Measurements from ENCODE around the gene BCO1.
A peak's percentile ranks its signal among the peaks of the same experiment; 100 is the strongest.

The BCO1 gene

GRCh38 chr16:81237282-81237681 is 1.2 kb upstream of the BCO1 start:
- DNase-seq = no peak

GRCh38 chr16:81237942-81238295 is 570 bp upstream of the BCO1 start:
- DNase-seq = no peak

GRCh38 chr16:81239367-81240121 is 1.1 kb downstream of the BCO1 start:
- no peak for DNase-seq

- DNase-seq = no peak
These were observed 3.2 kb downstream of the BCO1 start for GRCh38 chr16:81241706-81242105.

GRCh38 chr16:81242977-81243618 is 4.6 kb downstream of the BCO1 start:
- DNase-seq = no peak

GRCh38 chr16:81243942-81244341 is 5.5 kb downstream of the BCO1 start:
- DNase-seq = no peak

GRCh38 chr16:81251871-81252270 is 13.4 kb downstream of the BCO1 start:
- DNase-seq = no peak

- no peak for DNase-seq
These were observed 14.7 kb downstream of the BCO1 start for GRCh38 chr16:81253141-81253540.

- no peak for DNase-seq
These were observed 16.5 kb downstream of the BCO1 start for GRCh38 chr16:81254922-81255526.

GRCh38 chr16:81259916-81260315 is 21.4 kb downstream of the BCO1 start:
- DNase-seq = no peak

- peak; percentile 55 for DNase-seq
These were observed 22.7 kb downstream of the BCO1 start for GRCh38 chr16:81261049-81261648.

GRCh38 chr16:81263470-81264220 is 25.2 kb downstream of the BCO1 start:
- no peak for DNase-seq

- DNase-seq = no peak
These were observed 25.9 kb downstream of the BCO1 start for GRCh38 chr16:81264386-81264785.

GRCh38 chr16:81265052-81265451 is 26.6 kb downstream of the BCO1 start:
- no peak for DNase-seq

GRCh38 chr16:81265658-81266451 is 27.4 kb downstream of the BCO1 start:
- no peak for DNase-seq

GRCh38 chr16:81266680-81267095 is 28.2 kb downstream of the BCO1 start:
- no peak for DNase-seq

GRCh38 chr16:81268509-81268908 is 30.0 kb downstream of the BCO1 start:
- no peak for DNase-seq

- DNase-seq = no peak
These were observed 34.9 kb downstream of the BCO1 start for GRCh38 chr16:81273223-81273950.

- DNase-seq = no peak
These were observed 36.6 kb downstream of the BCO1 start for GRCh38 chr16:81275064-81275532.

GRCh38 chr16:81275795-81276194 is 37.3 kb downstream of the BCO1 start:
- DNase-seq = no peak

- DNase-seq = no peak
These were observed 37.8 kb downstream of the BCO1 start for GRCh38 chr16:81276323-81276722.

All from activated CD8-positive, alpha-beta memory T cell treated with anti-CD3 and anti-CD28 coated beads for 24 hours (primary cell).